Keratinocyte (primary cell): ENCODE measurements around the gene DPYD. TPM values are rescaled to one million over a fixed set of nuclear protein-coding genes. Genes with fewer than 3 reads are reported as not detected.
A peak's percentile ranks its signal among the peaks of the same experiment; 100 is the strongest.

Experiments used
- DNase-seq: peaks from one replicate; pipeline ENCODE4 v3.0.0-alpha.2; 2011; ENCODE audit warnings: low read depth, missing footprints, low spot score
- FAIRE-seq: peaks from 2 replicates; lab custom pipeline; 2011; peaks lifted over from hg19 to GRCh38; lab: Jason Lieb, UNC
- H2AFZ ChIP-seq: 2 replicates; pipeline ENCODE4 v1.6.0; 2012; ENCODE audit warnings: low read length, control low read depth, inconsistent platforms; ENCODE audit not compliant: control insufficient read depth
- H3K27ac ChIP-seq: 2 replicates; pipeline ENCODE4 v1.5.1; 2011; ENCODE audit warnings: low read length; ENCODE audit not compliant: control insufficient read depth, insufficient read depth
- H3K27me3 ChIP-seq: 3 replicates; pipeline ENCODE4 v1.6.0; 2011; ENCODE audit warnings: low read length; ENCODE audit not compliant: control insufficient read depth, insufficient read depth; ENCODE audit errors: extremely low read depth
- H3K36me3 ChIP-seq, 2 experiments: 2 replicates in 1 of 2; 3 replicates in 1 of 2; pipeline ENCODE4 v1.5.1; 2011; ENCODE audit warnings: low read length in 2 of 2, mild to moderate bottlenecking in 1 of 2; ENCODE audit not compliant: control insufficient read depth in 2 of 2, insufficient read depth in 2 of 2; ENCODE audit errors: extremely low read depth in 1 of 2
- H3K4me1 ChIP-seq: 3 replicates; pipeline ENCODE4 v1.5.1; 2011; ENCODE audit warnings: low read length; ENCODE audit not compliant: control insufficient read depth, insufficient read depth; ENCODE audit errors: extremely low read depth
- H3K4me2 ChIP-seq: 3 replicates; pipeline ENCODE4 v1.6.0; 2011; ENCODE audit warnings: low read depth, low read length; ENCODE audit not compliant: control insufficient read depth, insufficient read depth; ENCODE audit errors: extremely low read depth
- H3K4me3 ChIP-seq, 3 experiments: fragments of 200-600 bp in 1 of 3; sonication (generic) in 1 of 3; 2 replicates in 2 of 3; 3 replicates in 1 of 3; pipeline ENCODE4 v1.5.1; 2011 to 2016; ENCODE audit warnings: low read length in 3 of 3, mild to moderate bottlenecking in 3 of 3, control low read depth in 2 of 3, inconsistent platforms in 1 of 3, low read depth in 1 of 3, mixed read lengths in 1 of 3, mixed run types in 1 of 3, moderate library complexity in 1 of 3; ENCODE audit not compliant: control insufficient read depth in 2 of 3, insufficient read depth in 2 of 3; ENCODE audit errors: extremely low read depth in 1 of 3
- H3K79me2 ChIP-seq: 2 replicates; pipeline ENCODE4 v1.6.0; 2012; ENCODE audit warnings: low read length; ENCODE audit not compliant: control insufficient read depth, insufficient read depth
- H3K9ac ChIP-seq: 3 replicates; pipeline ENCODE4 v1.6.0; 2011; ENCODE audit warnings: low read length; ENCODE audit not compliant: control insufficient read depth, insufficient read depth; ENCODE audit errors: extremely low read depth
- H3K9me1 ChIP-seq: 3 replicates; pipeline ENCODE4 v1.6.0; 2011; ENCODE audit warnings: low read length; ENCODE audit not compliant: control insufficient read depth, insufficient read depth; ENCODE audit errors: extremely low read depth
- H3K9me3 ChIP-seq: 2 replicates; pipeline ENCODE4 v1.5.1; 2012; ENCODE audit warnings: low read depth, low read length; ENCODE audit not compliant: control insufficient read depth
- H4K20me1 ChIP-seq: 3 replicates; pipeline ENCODE4 v1.6.0; 2011; ENCODE audit warnings: low read length; ENCODE audit not compliant: control insufficient read depth, insufficient read depth; ENCODE audit errors: extremely low read depth
- EZH2 ChIP-seq: IDR thresholded peaks from one replicate; pipeline ENCODE4 v1.6.1; 2012; ENCODE audit warnings: inconsistent platforms, mild to moderate bottlenecking, low read length, moderate library complexity
- dilution Hi-C: fragments of 300-500 bp; cut with MboI; formaldehyde crosslinking; loops from one replicate; pipeline ENCODE4 v1.7.0; 2020; ENCODE audit warnings: low sequenced_read_pairs; ENCODE audit not compliant: extremely low pct_ligation_motif_present
- polyA plus RNA-seq, 5 experiments: library from polyadenylated mRNA; depleted of rRNA in 3 of 5; stranded (reverse) in 3 of 5; stranded (forward) in 1 of 5; unstranded in 1 of 5; fragments of >200 nt; gene quantifications; 1 replicate in 1 of 5; 2 replicates in 3 of 5; 3 replicates in 1 of 5; pipeline versions ENCODE4 v1.2.1 to v1.2.3, GENCODE V29; 2011 to 2012; ENCODE audit warnings: missing spikeins in 2 of 5, low read depth in 1 of 5, low replicate concordance in 1 of 5
- TF ChIP-seq, protein P1 (sequence below), 3 experiments: IDR thresholded peaks in 1 of 3; conservative IDR thresholded peaks in 1 of 3; optimal IDR thresholded peaks in 1 of 3; 2 replicates in 2 of 3; 3 replicates in 1 of 3; pipeline versions ENCODE3 to v1.5.1; 2011; ENCODE audit warnings: low read length in 3 of 3, mild to moderate bottlenecking in 3 of 3, moderate library complexity in 2 of 3, control low read depth in 1 of 3, inconsistent platforms in 1 of 3; ENCODE audit not compliant: insufficient read depth in 2 of 3; ENCODE audit errors: extremely low read depth in 1 of 3

DPYD gene
- polyA plus RNA-seq, 1 donor (not counting 4 experiments of a cell fraction or from before 2014, with no cell fraction given), result 1.9 TPM

DNA sequence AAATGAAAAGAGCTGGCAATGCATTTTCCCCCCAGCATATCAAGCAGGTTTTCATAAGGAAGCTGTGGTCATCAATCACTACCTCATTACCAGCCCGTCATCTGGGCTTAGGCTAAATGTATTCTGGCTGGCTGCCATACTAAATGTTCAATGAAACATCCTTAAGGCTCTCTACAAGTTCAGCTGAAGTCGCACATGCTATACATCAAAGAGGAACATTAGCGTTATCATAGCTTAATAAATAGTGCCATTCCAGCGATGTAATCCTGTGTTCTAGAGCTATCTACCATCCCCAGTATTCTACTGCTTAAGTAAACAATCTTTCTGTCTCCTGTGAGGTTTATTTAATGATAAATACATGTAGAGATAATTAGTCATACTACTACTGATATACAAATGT lies 288.8 kb downstream of the DPYD start:
- FAIRE-seq (peak; percentile 17), DNase-seq (no peak)
- Histone ChIP-seq H3K27ac (no peak overlapping the region), H3K9me3 (no peaks in the 10 kb centered on the region), H3K79me2 (no peaks in the 10 kb centered on the region), H3K9ac (no peak overlapping the region), H3K27me3 (no peaks in the 10 kb centered on the region), H3K4me3 (no peak overlapping the region), H3K36me3 (no peaks in the 10 kb centered on the region), H3K9me1 (no peaks in the 10 kb centered on the region), H2AFZ (no peak overlapping the region), H3K4me2 (no peak overlapping the region), H3K4me1 (no peaks in the 10 kb centered on the region), H4K20me1 (no peaks in the 10 kb centered on the region)
- TF ChIP-seq, protein P1, sequence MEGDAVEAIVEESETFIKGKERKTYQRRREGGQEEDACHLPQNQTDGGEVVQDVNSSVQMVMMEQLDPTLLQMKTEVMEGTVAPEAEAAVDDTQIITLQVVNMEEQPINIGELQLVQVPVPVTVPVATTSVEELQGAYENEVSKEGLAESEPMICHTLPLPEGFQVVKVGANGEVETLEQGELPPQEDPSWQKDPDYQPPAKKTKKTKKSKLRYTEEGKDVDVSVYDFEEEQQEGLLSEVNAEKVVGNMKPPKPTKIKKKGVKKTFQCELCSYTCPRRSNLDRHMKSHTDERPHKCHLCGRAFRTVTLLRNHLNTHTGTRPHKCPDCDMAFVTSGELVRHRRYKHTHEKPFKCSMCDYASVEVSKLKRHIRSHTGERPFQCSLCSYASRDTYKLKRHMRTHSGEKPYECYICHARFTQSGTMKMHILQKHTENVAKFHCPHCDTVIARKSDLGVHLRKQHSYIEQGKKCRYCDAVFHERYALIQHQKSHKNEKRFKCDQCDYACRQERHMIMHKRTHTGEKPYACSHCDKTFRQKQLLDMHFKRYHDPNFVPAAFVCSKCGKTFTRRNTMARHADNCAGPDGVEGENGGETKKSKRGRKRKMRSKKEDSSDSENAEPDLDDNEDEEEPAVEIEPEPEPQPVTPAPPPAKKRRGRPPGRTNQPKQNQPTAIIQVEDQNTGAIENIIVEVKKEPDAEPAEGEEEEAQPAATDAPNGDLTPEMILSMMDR (optimal IDR thresholded peaks at IDR 0.05 in 1 of 3, IDR thresholded peaks at IDR 0.05 in 1 of 3, conservative IDR thresholded peaks at IDR 0.05 in 1 of 3; ENCODE audit: extremely low read depth in 1 of 3, insufficient read depth in 2 of 3, low read length in 3 of 3), result no peak
- no peak for TF ChIP-seq EZH2
- dilution Hi-C loops, result no loop called here

DNA sequence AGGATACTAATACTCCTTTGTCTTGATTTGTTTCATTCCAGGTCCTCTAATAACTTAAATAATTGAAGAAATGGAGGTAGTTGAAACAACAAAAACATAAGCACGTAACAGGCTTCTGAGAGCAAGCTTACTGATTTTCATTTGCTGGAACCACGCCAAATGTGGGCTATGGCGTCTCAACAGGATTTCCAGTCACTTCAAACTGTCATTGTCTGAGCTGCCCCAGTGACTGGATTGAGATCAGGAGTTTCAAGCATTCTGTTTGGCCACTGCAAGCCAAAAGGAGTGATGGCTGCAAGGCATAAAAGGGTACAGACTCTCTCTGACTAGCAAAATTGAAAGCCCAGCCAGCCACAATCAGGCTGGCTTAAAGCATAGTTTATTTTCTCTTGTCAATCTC lies 289.9 kb downstream of the DPYD start:
- Histone ChIP-seq H3K27ac (no peak overlapping the region), H3K9me3 (no peaks in the 10 kb centered on the region), H3K79me2 (no peaks in the 10 kb centered on the region), H3K4me1 (no peaks in the 10 kb centered on the region), H3K9ac (no peak overlapping the region), H3K36me3 (no peaks in the 10 kb centered on the region), H2AFZ (no peak overlapping the region), H3K4me3 (no peak overlapping the region), H3K27me3 (no peaks in the 10 kb centered on the region), H4K20me1 (no peaks in the 10 kb centered on the region), H3K9me1 (no peaks in the 10 kb centered on the region), H3K4me2 (no peak overlapping the region)
- TF ChIP-seq, protein P1 (optimal IDR thresholded peaks at IDR 0.05 in 1 of 3, IDR thresholded peaks at IDR 0.05 in 1 of 3, conservative IDR thresholded peaks at IDR 0.05 in 1 of 3; ENCODE audit: extremely low read depth in 1 of 3, insufficient read depth in 2 of 3, low read length in 3 of 3), result no peak
- TF ChIP-seq EZH2, result no peak
- dilution Hi-C loops, result no loop called here
- FAIRE-seq (no peak), DNase-seq (no peak)
